Spleen (tissue), 7 donors: ENCODE measurements around the gene ATXN7L1.

Source experiments
- POLR2A ChIP-seq, 3 donors: fragments of 450-650 bp; IDR thresholded peaks; one replicate each; pipeline ENCODE4 v1.5.1; 2017; ENCODE audit warnings: antibody characterized with exemption in 3 of 3, mild to moderate bottlenecking in 1 of 3
- POLR2AphosphoS5 ChIP-seq, 3 donors: sonication (generic); formaldehyde crosslinking; IDR thresholded peaks; one replicate each; pipeline ENCODE4 v1.5.1; 2017; ENCODE audit warnings: antibody characterized with exemption in 3 of 3
- TF ChIP-seq, protein P1 (sequence below), 11 experiments: fragments of 200-600 bp in 7 of 11; fragments of 450-650 bp in 4 of 11; sonication (generic) in 4 of 11; IDR thresholded peaks in 8 of 11; conservative IDR thresholded peaks in 3 of 11; 1 replicate in 7 of 11; 2 replicates in 4 of 11; pipeline versions ENCODE4 v1.4.0 to v1.8.0; 2016 to 2021; ENCODE audit warnings: antibody characterized with exemption in 11 of 11, inconsistent platforms in 4 of 11, mild to moderate bottlenecking in 1 of 11
- donor health status: DM: no; HTN: no; CAD: no; lungs with moderate emphysema.
- donor health status: DM: no; HTN: no; CAD: no.
- donor health status: DM: no; HTN: no; CAD: no.

DNA sequence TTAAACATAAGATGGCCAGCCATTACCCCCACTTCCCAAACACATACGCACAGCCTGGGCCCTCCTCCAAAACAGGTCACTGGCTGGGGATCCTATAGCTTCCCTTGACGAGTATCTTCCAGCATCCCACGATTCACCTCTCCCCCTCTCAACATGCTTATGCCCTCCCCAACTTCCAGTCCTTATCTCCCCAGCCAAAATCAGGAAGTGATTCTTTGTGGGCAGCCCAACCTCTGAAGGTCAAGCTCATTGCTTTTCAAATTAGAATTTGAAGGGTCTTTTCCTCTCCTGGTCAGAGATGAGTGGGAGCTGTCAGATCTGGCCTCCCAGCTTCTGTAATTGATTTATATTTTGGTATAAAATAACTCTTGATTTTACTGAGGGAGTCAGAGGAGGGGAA lies 133.6 kb downstream of the ATXN7L1 start:
- TF ChIP-seq, protein P1, sequence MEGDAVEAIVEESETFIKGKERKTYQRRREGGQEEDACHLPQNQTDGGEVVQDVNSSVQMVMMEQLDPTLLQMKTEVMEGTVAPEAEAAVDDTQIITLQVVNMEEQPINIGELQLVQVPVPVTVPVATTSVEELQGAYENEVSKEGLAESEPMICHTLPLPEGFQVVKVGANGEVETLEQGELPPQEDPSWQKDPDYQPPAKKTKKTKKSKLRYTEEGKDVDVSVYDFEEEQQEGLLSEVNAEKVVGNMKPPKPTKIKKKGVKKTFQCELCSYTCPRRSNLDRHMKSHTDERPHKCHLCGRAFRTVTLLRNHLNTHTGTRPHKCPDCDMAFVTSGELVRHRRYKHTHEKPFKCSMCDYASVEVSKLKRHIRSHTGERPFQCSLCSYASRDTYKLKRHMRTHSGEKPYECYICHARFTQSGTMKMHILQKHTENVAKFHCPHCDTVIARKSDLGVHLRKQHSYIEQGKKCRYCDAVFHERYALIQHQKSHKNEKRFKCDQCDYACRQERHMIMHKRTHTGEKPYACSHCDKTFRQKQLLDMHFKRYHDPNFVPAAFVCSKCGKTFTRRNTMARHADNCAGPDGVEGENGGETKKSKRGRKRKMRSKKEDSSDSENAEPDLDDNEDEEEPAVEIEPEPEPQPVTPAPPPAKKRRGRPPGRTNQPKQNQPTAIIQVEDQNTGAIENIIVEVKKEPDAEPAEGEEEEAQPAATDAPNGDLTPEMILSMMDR (IDR thresholded peaks at IDR 0.05 in 8 of 11, conservative IDR thresholded peaks at IDR 0.05 in 3 of 11): no peak
- no peak for TF ChIP-seq POLR2AphosphoS5 (IDR thresholded peaks at IDR 0.05)
- TF ChIP-seq POLR2A (IDR thresholded peaks at IDR 0.05): no peak
